GM12864 (cell line): ENCODE data around the gene PRG2.

Experiments
- DNase-seq: peaks from one replicate; pipeline ENCODE4 v3.0.0-alpha.2; 2011; ENCODE audit warnings: low read depth
- H3K4me3 ChIP-seq: 2 replicates; pipeline ENCODE4 v1.5.1; 2011; ENCODE audit warnings: mild to moderate bottlenecking, low read depth, low read length, control low read depth
- CTCF ChIP-seq: IDR thresholded peaks from 2 replicates; pipeline ENCODE4 v1.5.1; 2011; ENCODE audit warnings: low read depth, mild to moderate bottlenecking, moderate library complexity, low read length, control low read depth, inconsistent platforms; ENCODE audit errors: missing control alignments

PRG2 gene

GRCh38 chr11:57390535-57390934 lies at the start of gene PRG2:
Gene PRG2, minus strand, starts transcription at chr11:57390650. Its CDS starts 706 bp downstream, at chr11:57389944.
- DNase-seq = no peak
- H3K4me3 ChIP-seq = no peak within 1 kb of the TSS
- TF ChIP-seq CTCF = no peak

GRCh38 chr11:57439786-57440185 lies 49.3 kb upstream of the PRG2 start:
- no peak for DNase-seq
- no peak for TF ChIP-seq CTCF
- H3K4me3 ChIP-seq = no peak overlapping the region

- H3K4me3 ChIP-seq = no peak overlapping the region
- DNase-seq = no peak
- no peak for TF ChIP-seq CTCF
Measured at GRCh38 chr11:57438345-57439285, 48.2 kb upstream of the PRG2 start.

GRCh38 chr11:57436031-57436430 lies 45.6 kb upstream of the PRG2 start:
- TF ChIP-seq CTCF = no peak
- no peak overlapping the region for H3K4me3 ChIP-seq
- no peak for DNase-seq

- TF ChIP-seq CTCF = no peak
- no peak overlapping the region for H3K4me3 ChIP-seq
- DNase-seq = no peak
Measured at GRCh38 chr11:57434640-57435546, 44.4 kb upstream of the PRG2 start.

- no peak for TF ChIP-seq CTCF
- no peak overlapping the region for H3K4me3 ChIP-seq
- DNase-seq = no peak
Measured at GRCh38 chr11:57432714-57433163, 42.3 kb upstream of the PRG2 start.
